Brain microvascular endothelial cell (primary cell): Measurements from ENCODE around the gene POLR2L.

Experiments used
- DNase-seq: peaks from one replicate; pipeline ENCODE4 v3.0.0-alpha.2; 2020
- H3K27ac ChIP-seq: fragments of 250-450 bp; sonication (Bioruptor Pico); 2 replicates; pipeline ENCODE4 v1.5.1; 2020; ENCODE audit warnings: mild to moderate bottlenecking, moderate library complexity
- H3K27me3 ChIP-seq: fragments of 250-450 bp; sonication (Bioruptor Pico); replicated peaks from 2 replicates; pipeline ENCODE4 v1.5.1; 2020; ENCODE audit warnings: mild to moderate bottlenecking
- H3K36me3 ChIP-seq: fragments of 250-450 bp; sonication (Bioruptor Pico); replicated peaks from 2 replicates; pipeline ENCODE4 v1.5.1; 2020; ENCODE audit warnings: mild to moderate bottlenecking
- H3K4me3 ChIP-seq: 2 replicates; pipeline ENCODE4 v1.5.1; 2011; ENCODE audit warnings: low read depth, mild to moderate bottlenecking, control low read depth, low read length, moderate library complexity
- CTCF ChIP-seq: IDR thresholded peaks from 2 replicates; pipeline ENCODE4 v1.5.1; 2011; ENCODE audit warnings: low read depth, mild to moderate bottlenecking, moderate library complexity, low read length, control low read depth, inconsistent platforms; ENCODE audit errors: missing control alignments
- in situ Hi-C: cut with HindIII; loops from 2 replicates; pipeline ENCODE4 v1.10.0; 2017; ENCODE audit warnings: low sequenced_read_pairs, low pct_ligation_motif_present

POLR2L gene

GRCh38 chr11:796565-797295, 45.6 kb downstream of the POLR2L start:
- in situ Hi-C loops, result no loop called here
- TF ChIP-seq CTCF, result no peak
- H3K36me3 ChIP-seq, result peaks cover 21% of the 10 kb centered on the region

GRCh38 chr11:795634-796564, 46.4 kb downstream of the POLR2L start:
- in situ Hi-C loops, result no loop called here
- H3K36me3 ChIP-seq, result peaks cover 23% of the 10 kb centered on the region
- H3K27me3 ChIP-seq, result no peaks in the 10 kb centered on the region
- peak overlapping the region; percentile 80 for H3K4me3 ChIP-seq
- DNase-seq, result peak; percentile 75
- TF ChIP-seq CTCF, result no peak
- peak overlapping the region; percentile 79 for H3K27ac ChIP-seq

More at GRCh38 chr11:796565-797295, 45.6 kb downstream of the POLR2L start:
- Histone ChIP-seq H3K27ac (peak overlapping the region; percentile 79), H3K27me3 (no peaks in the 10 kb centered on the region), H3K4me3 (peak overlapping the region; percentile 80)
- DNase-seq, result no peak

- Histone ChIP-seq H3K27ac (no peak overlapping the region), H3K4me3 (no peak overlapping the region), H3K36me3 (peaks cover 23% of the 10 kb centered on the region), H3K27me3 (no peaks in the 10 kb centered on the region)
- DNase-seq, result no peak
- in situ Hi-C loops, result no loop called here
- no peak for TF ChIP-seq CTCF
Measured at GRCh38 chr11:794766-795633, 47.3 kb downstream of the POLR2L start.

GRCh38 chr11:794013-794765, 48.1 kb downstream of the POLR2L start:
- no peak for DNase-seq
- in situ Hi-C loops, result no loop called here
- TF ChIP-seq CTCF, result no peak
- peaks cover 20% of the 10 kb centered on the region for H3K36me3 ChIP-seq
- H3K4me3 ChIP-seq, result no peak overlapping the region
- no peaks in the 10 kb centered on the region for H3K27me3 ChIP-seq
- no peak overlapping the region for H3K27ac ChIP-seq

GRCh38 chr11:793556-793955, 48.8 kb downstream of the POLR2L start:
- H3K36me3 ChIP-seq, result peaks cover 17% of the 10 kb centered on the region
- H3K4me3 ChIP-seq, result no peak overlapping the region
- no peak for DNase-seq
- no peaks in the 10 kb centered on the region for H3K27me3 ChIP-seq
- in situ Hi-C loops, result no loop called here
- no peak for TF ChIP-seq CTCF
- no peak overlapping the region for H3K27ac ChIP-seq
